OCI-LY3 (cell line): ENCODE data around the gene ERGIC1.

ENCODE experiments used
- H2AFZ ChIP-seq: fragments of 200-600, 300-600 bp; shearing (Covaris generic); 2 replicates; pipeline ENCODE4 v1.6.0; 2014; ENCODE audit warnings: antibody characterized with exemption, low read depth, low read length
- H3K27ac ChIP-seq: fragments of 200-600, 300-600 bp; sonication (generic); 2 replicates; pipeline ENCODE4 v1.5.1; 2014; ENCODE audit warnings: mild to moderate bottlenecking, low read length, moderate library complexity, mixed read lengths
- H3K27me3 ChIP-seq: fragments of 200-600, 300-600 bp; sonication (generic); 2 replicates; pipeline ENCODE4 v1.6.1; 2014; ENCODE audit warnings: low read depth, low read length, mixed read lengths
- H3K36me3 ChIP-seq: fragments of 200-600, 300-600 bp; sonication (generic); replicated peaks from 2 replicates; pipeline ENCODE3; 2014; ENCODE audit warnings: low read depth, low read length, mixed read lengths
- H3K4me1 ChIP-seq: fragments of 300-600, 200-600 bp; sonication (generic); 2 replicates; pipeline ENCODE4 v1.6.1; 2014; ENCODE audit warnings: low read length, mixed read lengths
- H3K4me2 ChIP-seq: fragments of 200-600, 300-600 bp; sonication (generic); 2 replicates; pipeline ENCODE4 v1.6.1; 2014; ENCODE audit warnings: low read length, mixed read lengths
- H3K4me3 ChIP-seq: fragments of 300-600, 200-600 bp; sonication (generic); 2 replicates; pipeline ENCODE4 v1.5.1; 2014; ENCODE audit warnings: antibody characterized with exemption, mild to moderate bottlenecking, low read length, moderate library complexity
- H3K79me2 ChIP-seq: fragments of 300-600, 200-600 bp; shearing (Covaris generic); 2 replicates; pipeline ENCODE4 v1.6.1; 2014; ENCODE audit warnings: mild to moderate bottlenecking, low read length, mixed read lengths
- H3K9ac ChIP-seq: fragments of 300-600, 200-600 bp; shearing (Covaris generic); 2 replicates; pipeline ENCODE4 v1.6.0; 2014; ENCODE audit warnings: mild to moderate bottlenecking, low read length, moderate library complexity
- H3K9me3 ChIP-seq: fragments of 200-600, 300-600 bp; shearing (Covaris generic); 2 replicates; pipeline ENCODE4 v1.6.1; 2014; ENCODE audit warnings: low read length, mixed read lengths; ENCODE audit not compliant: insufficient read depth
- H4K20me1 ChIP-seq: fragments of 200-600, 300-600 bp; sonication (generic); 2 replicates; pipeline ENCODE4 v1.6.1; 2016; ENCODE audit warnings: low read length, mixed read lengths; ENCODE audit not compliant: insufficient read depth
- CTCF ChIP-seq: fragments of 200-600, 300-600 bp; sonication (generic); IDR thresholded peaks from 2 replicates; pipeline ENCODE4 v1.5.1; 2014; ENCODE audit warnings: antibody characterized with exemption, low read length, low read depth
- EZH2phosphoT487 ChIP-seq: fragments of 200-600 bp; shearing (Covaris generic); IDR thresholded peaks from 2 replicates; pipeline ENCODE4 v1.6.1; 2018; ENCODE audit warnings: antibody characterized with exemption, mixed run types, low read depth

Gene ERGIC1

GRCh38 chr5:172877466-172878260, 43.6 kb downstream of the ERGIC1 start:
- no peaks in the 10 kb centered on the region for H3K36me3 ChIP-seq
- no peak overlapping the region for H3K4me3 ChIP-seq
- H2AFZ ChIP-seq: no peak overlapping the region
- no peak for TF ChIP-seq CTCF
- TF ChIP-seq EZH2phosphoT487: no peak
- H3K79me2 ChIP-seq: no peaks in the 10 kb centered on the region
- no peak overlapping the region for H3K9ac ChIP-seq
- H4K20me1 ChIP-seq: peaks cover 11% of the 10 kb centered on the region; the same call in 1 of the 2 replicates
- H3K4me2 ChIP-seq: no peak overlapping the region
- no peaks in the 10 kb centered on the region for H3K27me3 ChIP-seq
- peaks cover 8% of the 10 kb centered on the region for H3K4me1 ChIP-seq
- H3K9me3 ChIP-seq: no peaks in the 10 kb centered on the region
- H3K27ac ChIP-seq: no peak overlapping the region

- Histone ChIP-seq H3K4me3 (no peak overlapping the region), H3K9me3 (no peaks in the 10 kb centered on the region), H3K27me3 (no peaks in the 10 kb centered on the region), H3K27ac (no peak overlapping the region), H3K4me2 (no peak overlapping the region), H2AFZ (no peak overlapping the region), H4K20me1 (peaks cover 11% of the 10 kb centered on the region; the same call in 1 of the 2 replicates), H3K36me3 (no peaks in the 10 kb centered on the region), H3K4me1 (peaks cover 8% of the 10 kb centered on the region), H3K79me2 (no peaks in the 10 kb centered on the region), H3K9ac (no peak overlapping the region)
- no peak for TF ChIP-seq EZH2phosphoT487
- TF ChIP-seq CTCF: no peak
Measured at GRCh38 chr5:172878585-172878932, 44.5 kb downstream of the ERGIC1 start.

- H3K79me2 ChIP-seq: no peaks in the 10 kb centered on the region
Measured at GRCh38 chr5:172878933-172879752, 45.1 kb downstream of the ERGIC1 start.

More at GRCh38 chr5:172878933-172879752, 45.1 kb downstream of the ERGIC1 start:
- no peak overlapping the region for H3K27ac ChIP-seq
- peaks cover 8% of the 10 kb centered on the region for H3K4me1 ChIP-seq
- H2AFZ ChIP-seq: no peak overlapping the region
- no peaks in the 10 kb centered on the region for H3K27me3 ChIP-seq
- TF ChIP-seq CTCF: no peak
- TF ChIP-seq EZH2phosphoT487: no peak
- peaks cover 11% of the 10 kb centered on the region; the same call in 1 of the 2 replicates for H4K20me1 ChIP-seq
- no peak overlapping the region for H3K9ac ChIP-seq
- H3K36me3 ChIP-seq: no peaks in the 10 kb centered on the region
- no peaks in the 10 kb centered on the region for H3K9me3 ChIP-seq
- H3K4me3 ChIP-seq: no peak overlapping the region
- no peak overlapping the region for H3K4me2 ChIP-seq
